ENCODE results near the gene TSC22D3.

DNA sequence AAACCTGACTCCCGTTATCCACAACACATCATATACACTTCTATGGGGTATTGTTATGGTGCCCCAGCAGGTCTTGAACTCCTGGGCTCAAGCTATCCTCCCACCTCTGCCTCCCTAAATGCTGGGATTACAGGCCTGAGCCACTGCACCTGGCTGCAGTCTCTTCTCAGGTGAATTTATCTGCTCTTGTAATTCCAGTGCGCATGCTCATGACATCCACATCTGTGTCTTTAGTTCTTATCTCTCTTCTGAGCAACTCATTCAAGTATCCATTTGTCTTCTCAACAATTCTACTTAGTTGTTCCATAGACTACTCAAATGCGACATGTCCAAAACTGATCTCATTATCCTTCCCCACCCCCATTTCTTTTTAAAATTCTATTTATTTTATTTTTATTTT is 29.6 kb upstream of the TSC22D3 start:
- TF ChIP-seq, protein P1, sequence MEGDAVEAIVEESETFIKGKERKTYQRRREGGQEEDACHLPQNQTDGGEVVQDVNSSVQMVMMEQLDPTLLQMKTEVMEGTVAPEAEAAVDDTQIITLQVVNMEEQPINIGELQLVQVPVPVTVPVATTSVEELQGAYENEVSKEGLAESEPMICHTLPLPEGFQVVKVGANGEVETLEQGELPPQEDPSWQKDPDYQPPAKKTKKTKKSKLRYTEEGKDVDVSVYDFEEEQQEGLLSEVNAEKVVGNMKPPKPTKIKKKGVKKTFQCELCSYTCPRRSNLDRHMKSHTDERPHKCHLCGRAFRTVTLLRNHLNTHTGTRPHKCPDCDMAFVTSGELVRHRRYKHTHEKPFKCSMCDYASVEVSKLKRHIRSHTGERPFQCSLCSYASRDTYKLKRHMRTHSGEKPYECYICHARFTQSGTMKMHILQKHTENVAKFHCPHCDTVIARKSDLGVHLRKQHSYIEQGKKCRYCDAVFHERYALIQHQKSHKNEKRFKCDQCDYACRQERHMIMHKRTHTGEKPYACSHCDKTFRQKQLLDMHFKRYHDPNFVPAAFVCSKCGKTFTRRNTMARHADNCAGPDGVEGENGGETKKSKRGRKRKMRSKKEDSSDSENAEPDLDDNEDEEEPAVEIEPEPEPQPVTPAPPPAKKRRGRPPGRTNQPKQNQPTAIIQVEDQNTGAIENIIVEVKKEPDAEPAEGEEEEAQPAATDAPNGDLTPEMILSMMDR (IDR thresholded peaks at IDR 0.05): no peak
- no peak for TF ChIP-seq POLR2AphosphoS5 (IDR thresholded peaks at IDR 0.05)

Data from upper lobe of left lung (tissue), 4 donors.